K562 (cell line): ENCODE measurements around the gene ACRBP. TPM values are rescaled to one million over a fixed set of nuclear protein-coding genes. Genes with fewer than 3 reads are reported as not detected.

Experiments used
- CREB1 ChIP-seq, 2 experiments: sonication (generic) in 1 of 2; formaldehyde crosslinking in 1 of 2; IDR thresholded peaks; 2 replicates each; pipeline versions ENCODE4 v1.6.1 to v1.8.0; 2012 to 2022; ENCODE audit warnings: inconsistent platforms in 1 of 2, mild to moderate bottlenecking in 1 of 2, missing genetic modification reagents in 1 of 2, moderate library complexity in 1 of 2
- DPF2 ChIP-seq: fragments of 450-650 bp; IDR thresholded peaks from 2 replicates; pipeline ENCODE4 v1.6.1; 2016
- ELF4 ChIP-seq: fragments of 450-650 bp; formaldehyde crosslinking; IDR thresholded peaks from 2 replicates; pipeline ENCODE4 v1.4.0; 2022; ENCODE audit warnings: missing genetic modification characterization
- MLX ChIP-seq, 2 experiments: fragments of 450-650 bp in 1 of 2; sonication (generic) in 1 of 2; formaldehyde crosslinking; conservative IDR thresholded peaks; 2 replicates each; pipeline versions ENCODE4 v1.4.0 to v1.8.1; 2020 to 2022; ENCODE audit warnings: mild to moderate bottlenecking in 1 of 2, missing genetic modification reagents in 1 of 2
- MTA1 ChIP-seq: fragments of 450-650 bp; IDR thresholded peaks from 2 replicates; pipeline ENCODE4 v1.6.1; 2017; ENCODE audit warnings: borderline replicate concordance
- NBN ChIP-seq: fragments of 450-650 bp; IDR thresholded peaks from 2 replicates; pipeline ENCODE4 v1.6.1; 2016; ENCODE audit warnings: low read depth, mild to moderate bottlenecking
- NR2C2 ChIP-seq, 2 experiments: fragments of 200-800 bp in 1 of 2; sonication (Bioruptor generic) in 1 of 2; sonication (generic) in 1 of 2; formaldehyde crosslinking in 1 of 2; IDR thresholded peaks; 2 replicates each; pipeline versions ENCODE4 v1.6.1 to v1.8.0; 2016 to 2022; ENCODE audit warnings: mild to moderate bottlenecking in 1 of 2, missing compliant biosample characterization in 1 of 2, missing genetic modification characterization in 1 of 2, missing genetic modification reagents in 1 of 2
- PML ChIP-seq: IDR thresholded peaks from 2 replicates; pipeline ENCODE4 v1.6.1; 2012; ENCODE audit warnings: low read length, inconsistent platforms
- TEAD2 ChIP-seq: fragments of 450-650 bp; IDR thresholded peaks from 2 replicates; pipeline ENCODE4 v1.6.1; 2016; ENCODE audit warnings: missing genetic modification characterization, control low read depth, missing compliant biosample characterization
- TGIF2 ChIP-seq: sonication (generic); formaldehyde crosslinking; IDR thresholded peaks from 2 replicates; pipeline ENCODE4 v1.8.1; 2022; ENCODE audit warnings: mild to moderate bottlenecking, missing genetic modification reagents, moderate library complexity
- U2AF1 ChIP-seq: fragments of 200-400 bp; formaldehyde crosslinking; optimal IDR thresholded peaks from 2 replicates; pipeline ENCODE3; 2017; ENCODE audit warnings: mild to moderate bottlenecking, low read depth, low read length, moderate library complexity
- ZKSCAN1 ChIP-seq: fragments of 150-350 bp; IDR thresholded peaks from 2 replicates; pipeline ENCODE4 v1.6.1; 2016; ENCODE audit warnings: low read depth, low read length
- ZNF146 ChIP-seq: IDR thresholded peaks from one replicate; pipeline ENCODE4 v1.6.1; 2018; ENCODE audit warnings: missing compliant biosample characterization; ENCODE audit not compliant: unreplicated experiment
- ZNF253 ChIP-seq: fragments of 250-450 bp; sonication (Bioruptor Pico); conservative IDR thresholded peaks from 2 replicates; pipeline ENCODE4 v1.6.1; 2021; ENCODE audit warnings: mild to moderate bottlenecking
- ZNF347 ChIP-seq: fragments of 450-650 bp; formaldehyde crosslinking; IDR thresholded peaks from 2 replicates; pipeline ENCODE4 v1.4.0; 2020; ENCODE audit warnings: low read depth, mild to moderate bottlenecking, moderate library complexity
- ZNF57 ChIP-seq: fragments of 450-650 bp; formaldehyde crosslinking; IDR thresholded peaks from 2 replicates; pipeline ENCODE4 v1.4.0; 2020; ENCODE audit warnings: mild to moderate bottlenecking, moderate library complexity
- ZNF780A ChIP-seq: fragments of 250-450 bp; sonication (Bioruptor Pico); IDR thresholded peaks from 2 replicates; pipeline ENCODE4 v1.5.0; 2021; ENCODE audit warnings: mild to moderate bottlenecking
- polyA plus RNA-seq, 8 experiments: library from polyadenylated mRNA; depleted of rRNA in 4 of 8; stranded (reverse) in 5 of 8; unstranded in 3 of 8; fragments of >200 nt; fragmentation: Nextera tagmentation in 2 of 8; fragmentation: Illumina TruSeq in 1 of 8; extraction: Ambion mirVana in 2 of 8; extraction: Trizol in 1 of 8; gene quantifications; 2 replicates each; pipeline versions ENCODE4 v1.2.1 to v1.2.3, GENCODE V29; 2011 to 2014; ENCODE audit warnings: inconsistent platforms in 1 of 8, missing spikeins in 1 of 8
- total RNA-seq, 7 experiments: library from RNA; depleted of rRNA in 6 of 7; stranded (reverse); fragments of >200 nt in 6 of 7; fragmentation: Illumina TruSeq in 2 of 7; extraction: Trizol in 2 of 7; gene quantifications; 2 replicates each; pipeline versions ENCODE4 v1.2.1 to v1.2.3, GENCODE V29; 2011 to 2021; ENCODE audit warnings: low replicate concordance in 1 of 7
- TF ChIP-seq, protein P1 (sequence below): fragments of 200-800 bp; sonication (Bioruptor generic); IDR thresholded peaks from 2 replicates; pipeline ENCODE4 v1.6.1; 2016; ENCODE audit warnings: missing genetic modification characterization, missing compliant biosample characterization
- TF ChIP-seq, protein P2 (sequence below): fragments of 450-650 bp; formaldehyde crosslinking; IDR thresholded peaks from 2 replicates; pipeline ENCODE4 v1.4.0; 2022; ENCODE audit warnings: mild to moderate bottlenecking, moderate library complexity
- TF ChIP-seq, protein P3 (sequence below): fragments of 450-650 bp; formaldehyde crosslinking; IDR thresholded peaks from 2 replicates; pipeline ENCODE4 v1.4.0; 2022; ENCODE audit warnings: missing genetic modification characterization

Gene ACRBP
- total and polyA plus RNA-seq, 9 of the 15 experiments (the other 6 are each of a cell fraction or from before 2014, with no cell fraction given): 3.1 to 31.8 (median 8.4) TPM

- TF ChIP-seq, protein P1, sequence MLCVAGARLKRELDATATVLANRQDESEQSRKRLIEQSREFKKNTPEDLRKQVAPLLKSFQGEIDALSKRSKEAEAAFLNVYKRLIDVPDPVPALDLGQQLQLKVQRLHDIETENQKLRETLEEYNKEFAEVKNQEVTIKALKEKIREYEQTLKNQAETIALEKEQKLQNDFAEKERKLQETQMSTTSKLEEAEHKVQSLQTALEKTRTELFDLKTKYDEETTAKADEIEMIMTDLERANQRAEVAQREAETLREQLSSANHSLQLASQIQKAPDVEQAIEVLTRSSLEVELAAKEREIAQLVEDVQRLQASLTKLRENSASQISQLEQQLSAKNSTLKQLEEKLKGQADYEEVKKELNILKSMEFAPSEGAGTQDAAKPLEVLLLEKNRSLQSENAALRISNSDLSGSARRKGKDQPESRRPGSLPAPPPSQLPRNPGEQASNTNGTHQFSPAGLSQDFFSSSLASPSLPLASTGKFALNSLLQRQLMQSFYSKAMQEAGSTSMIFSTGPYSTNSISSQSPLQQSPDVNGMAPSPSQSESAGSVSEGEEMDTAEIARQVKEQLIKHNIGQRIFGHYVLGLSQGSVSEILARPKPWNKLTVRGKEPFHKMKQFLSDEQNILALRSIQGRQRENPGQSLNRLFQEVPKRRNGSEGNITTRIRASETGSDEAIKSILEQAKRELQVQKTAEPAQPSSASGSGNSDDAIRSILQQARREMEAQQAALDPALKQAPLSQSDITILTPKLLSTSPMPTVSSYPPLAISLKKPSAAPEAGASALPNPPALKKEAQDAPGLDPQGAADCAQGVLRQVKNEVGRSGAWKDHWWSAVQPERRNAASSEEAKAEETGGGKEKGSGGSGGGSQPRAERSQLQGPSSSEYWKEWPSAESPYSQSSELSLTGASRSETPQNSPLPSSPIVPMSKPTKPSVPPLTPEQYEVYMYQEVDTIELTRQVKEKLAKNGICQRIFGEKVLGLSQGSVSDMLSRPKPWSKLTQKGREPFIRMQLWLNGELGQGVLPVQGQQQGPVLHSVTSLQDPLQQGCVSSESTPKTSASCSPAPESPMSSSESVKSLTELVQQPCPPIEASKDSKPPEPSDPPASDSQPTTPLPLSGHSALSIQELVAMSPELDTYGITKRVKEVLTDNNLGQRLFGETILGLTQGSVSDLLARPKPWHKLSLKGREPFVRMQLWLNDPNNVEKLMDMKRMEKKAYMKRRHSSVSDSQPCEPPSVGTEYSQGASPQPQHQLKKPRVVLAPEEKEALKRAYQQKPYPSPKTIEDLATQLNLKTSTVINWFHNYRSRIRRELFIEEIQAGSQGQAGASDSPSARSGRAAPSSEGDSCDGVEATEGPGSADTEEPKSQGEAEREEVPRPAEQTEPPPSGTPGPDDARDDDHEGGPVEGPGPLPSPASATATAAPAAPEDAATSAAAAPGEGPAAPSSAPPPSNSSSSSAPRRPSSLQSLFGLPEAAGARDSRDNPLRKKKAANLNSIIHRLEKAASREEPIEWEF (CRISPR knock-in tag): 0 out of 2 replicates have a peak, but pooled peaks have one; percentile 9
- TF ChIP-seq, protein P2, sequence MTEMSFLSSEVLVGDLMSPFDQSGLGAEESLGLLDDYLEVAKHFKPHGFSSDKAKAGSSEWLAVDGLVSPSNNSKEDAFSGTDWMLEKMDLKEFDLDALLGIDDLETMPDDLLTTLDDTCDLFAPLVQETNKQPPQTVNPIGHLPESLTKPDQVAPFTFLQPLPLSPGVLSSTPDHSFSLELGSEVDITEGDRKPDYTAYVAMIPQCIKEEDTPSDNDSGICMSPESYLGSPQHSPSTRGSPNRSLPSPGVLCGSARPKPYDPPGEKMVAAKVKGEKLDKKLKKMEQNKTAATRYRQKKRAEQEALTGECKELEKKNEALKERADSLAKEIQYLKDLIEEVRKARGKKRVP: 0 out of 2 replicates have a peak, but pooled peaks have one; percentile 13
- TF ChIP-seq CREB1 (IDR thresholded peaks at IDR 0.05): no peak
- TF ChIP-seq CREB1 (CRISPR knock-in tag; IDR thresholded peaks at IDR 0.05): peak; percentile 30; the same call in 1 of the 2 replicates
- 0 out of 2 replicates have a peak, but pooled peaks have one; percentile 23 for TF ChIP-seq ZKSCAN1
- TF ChIP-seq ZNF347 (CRISPR knock-in tag): no peak
- TF ChIP-seq ELF4 (CRISPR knock-in tag): peak; percentile 94
- no peak for TF ChIP-seq U2AF1
- no peak for TF ChIP-seq ZNF146 (CRISPR knock-in tag)
- peak; percentile 83 for TF ChIP-seq NBN
- no peak for TF ChIP-seq ZNF253 (CRISPR knock-in tag)
- no peak for TF ChIP-seq ZNF57 (CRISPR knock-in tag)
- no peak for TF ChIP-seq NR2C2 (CRISPR knock-in tag; IDR thresholded peaks at IDR 0.05)
- peak; percentile 44; the same call in 1 of the 2 replicates for TF ChIP-seq NR2C2 (tag; IDR thresholded peaks at IDR 0.05)
- no peak for TF ChIP-seq ZNF780A
- no peak for TF ChIP-seq PML
- no peak for TF ChIP-seq TEAD2 (tag)
- TF ChIP-seq MTA1: peak; percentile 47; the same call in 1 of the 2 replicates
- TF ChIP-seq TGIF2: no peak
- peak; percentile 41; the same call in 1 of the 2 replicates for TF ChIP-seq DPF2
- TF ChIP-seq, protein P3, sequence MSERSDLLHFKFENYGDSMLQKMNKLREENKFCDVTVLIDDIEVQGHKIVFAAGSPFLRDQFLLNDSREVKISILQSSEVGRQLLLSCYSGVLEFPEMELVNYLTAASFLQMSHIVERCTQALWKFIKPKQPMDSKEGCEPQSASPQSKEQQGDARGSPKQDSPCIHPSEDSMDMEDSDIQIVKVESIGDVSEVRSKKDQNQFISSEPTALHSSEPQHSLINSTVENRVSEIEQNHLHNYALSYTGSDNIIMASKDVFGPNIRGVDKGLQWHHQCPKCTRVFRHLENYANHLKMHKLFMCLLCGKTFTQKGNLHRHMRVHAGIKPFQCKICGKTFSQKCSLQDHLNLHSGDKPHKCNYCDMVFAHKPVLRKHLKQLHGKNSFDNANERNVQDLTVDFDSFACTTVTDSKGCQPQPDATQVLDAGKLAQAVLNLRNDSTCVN (CRISPR knock-in tag): peak; percentile 43; the same call in 1 of the 2 replicates
- no peak for TF ChIP-seq MLX (CRISPR knock-in tag; conservative IDR thresholded peaks at IDR 0.05)
Observed at GRCh38 chr12:6613776-6614512, 33.3 kb downstream of the ACRBP start (continued).
